HEK293 (cell line): Measurements from ENCODE around the gene PDGFC.
A peak's percentile ranks its signal among the peaks of the same experiment; 100 is the strongest.

Source experiments
- BCL6B ChIP-seq: fragments of 450-650 bp; formaldehyde crosslinking; IDR thresholded peaks from 2 replicates; pipeline ENCODE4 v1.5.1; 2017; ENCODE audit warnings: missing biosample characterization, missing genetic modification characterization
- GFI1B ChIP-seq: fragments of 450-650 bp; formaldehyde crosslinking; IDR thresholded peaks from 2 replicates; pipeline ENCODE4 v1.5.1; 2016; ENCODE audit warnings: missing biosample characterization, missing genetic modification characterization
- GLI4 ChIP-seq: fragments of 450-650 bp; formaldehyde crosslinking; IDR thresholded peaks from 2 replicates; pipeline ENCODE4 v1.5.1; 2016; ENCODE audit warnings: missing biosample characterization, missing genetic modification characterization
- KLF8 ChIP-seq: fragments of 450-650 bp; formaldehyde crosslinking; IDR thresholded peaks from 2 replicates; pipeline ENCODE4 v1.5.1; 2016; ENCODE audit warnings: missing biosample characterization, missing genetic modification characterization
- PRDM10 ChIP-seq: fragments of 450-650 bp; formaldehyde crosslinking; IDR thresholded peaks from 2 replicates; pipeline ENCODE4 v1.5.1; 2016; ENCODE audit warnings: missing biosample characterization, missing genetic modification characterization
- SCRT2 ChIP-seq: fragments of 450-650 bp; formaldehyde crosslinking; IDR thresholded peaks from 2 replicates; pipeline ENCODE4 v1.5.1; 2016; ENCODE audit warnings: missing biosample characterization, missing genetic modification characterization
- TRIM28 ChIP-seq: IDR thresholded peaks from 2 replicates; pipeline ENCODE4 v1.6.1; 2011; ENCODE audit warnings: low read length, control low read depth, borderline replicate concordance
- ZBTB49 ChIP-seq: fragments of 450-650 bp; formaldehyde crosslinking; IDR thresholded peaks from 2 replicates; pipeline ENCODE4 v1.5.1; 2016; ENCODE audit warnings: missing biosample characterization, missing genetic modification characterization, low read depth
- ZFP3 ChIP-seq: fragments of 450-650 bp; formaldehyde crosslinking; IDR thresholded peaks from 2 replicates; pipeline ENCODE4 v1.5.1; 2016; ENCODE audit warnings: low read depth, missing biosample characterization, missing genetic modification characterization
- ZNF148 ChIP-seq: fragments of 450-650 bp; formaldehyde crosslinking; IDR thresholded peaks from 2 replicates; pipeline ENCODE4 v1.5.0; 2017; ENCODE audit warnings: missing biosample characterization, missing genetic modification characterization, borderline replicate concordance
- ZNF175 ChIP-seq: fragments of 450-650 bp; formaldehyde crosslinking; IDR thresholded peaks from 2 replicates; pipeline ENCODE4 v1.5.1; 2016; ENCODE audit warnings: missing biosample characterization, missing genetic modification characterization
- ZNF2 ChIP-seq: fragments of 450-650 bp; formaldehyde crosslinking; IDR thresholded peaks from 2 replicates; pipeline ENCODE4 v1.5.1; 2016; ENCODE audit warnings: missing biosample characterization, missing genetic modification characterization
- ZNF211 ChIP-seq: fragments of 450-650 bp; formaldehyde crosslinking; IDR thresholded peaks from 2 replicates; pipeline ENCODE4 v1.5.1; 2016; ENCODE audit warnings: low read depth, missing biosample characterization, missing genetic modification characterization
- ZNF280C ChIP-seq: fragments of 450-650 bp; formaldehyde crosslinking; IDR thresholded peaks from 2 replicates; pipeline ENCODE4 v1.5.1; 2016; ENCODE audit warnings: missing biosample characterization, missing genetic modification characterization
- ZNF311 ChIP-seq: fragments of 450-650 bp; formaldehyde crosslinking; IDR thresholded peaks from 2 replicates; pipeline ENCODE4 v1.5.1; 2017; ENCODE audit warnings: missing biosample characterization, missing genetic modification characterization, borderline replicate concordance
- ZNF416 ChIP-seq: fragments of 450-650 bp; formaldehyde crosslinking; IDR thresholded peaks from 2 replicates; pipeline ENCODE4 v1.5.1; 2016; ENCODE audit warnings: missing biosample characterization, missing genetic modification characterization
- ZNF48 ChIP-seq: fragments of 450-650 bp; formaldehyde crosslinking; IDR thresholded peaks from 2 replicates; pipeline ENCODE4 v1.5.1; 2016; ENCODE audit warnings: missing biosample characterization, missing genetic modification characterization
- ZNF548 ChIP-seq: fragments of 450-650 bp; formaldehyde crosslinking; IDR thresholded peaks from 2 replicates; pipeline ENCODE4 v1.5.1; 2016; ENCODE audit warnings: missing biosample characterization, missing genetic modification characterization
- ZNF561 ChIP-seq: fragments of 450-650 bp; IDR thresholded peaks from 2 replicates; pipeline ENCODE4 v1.5.1; 2018; ENCODE audit warnings: missing biosample characterization, missing genetic modification characterization, borderline replicate concordance
- ZNF701 ChIP-seq: fragments of 450-650 bp; formaldehyde crosslinking; IDR thresholded peaks from 2 replicates; pipeline ENCODE4 v1.5.1; 2016; ENCODE audit warnings: missing biosample characterization, missing genetic modification characterization
- ZNF704 ChIP-seq: fragments of 450-650 bp; formaldehyde crosslinking; IDR thresholded peaks from 2 replicates; pipeline ENCODE4 v1.5.1; 2016; ENCODE audit warnings: missing biosample characterization, missing genetic modification characterization
- ZSCAN5A ChIP-seq: fragments of 450-650 bp; formaldehyde crosslinking; IDR thresholded peaks from 2 replicates; pipeline ENCODE4 v1.5.1; 2016; ENCODE audit warnings: missing biosample characterization, missing genetic modification characterization

PDGFC gene

GRCh38 chr4:156771171-156771837, 200.3 kb downstream of the PDGFC start (continued):
- TF ChIP-seq BCL6B (no peak), KLF8 (tag by site-specific recombination) (no peak), ZNF2 (tag by site-specific recombination) (no peak), ZNF548 (tag by site-specific recombination) (no peak), GLI4 (tag by site-specific recombination) (no peak), ZNF701 (tag by site-specific recombination) (no peak), ZNF704 (tag by site-specific recombination) (no peak), ZFP3 (tag by site-specific recombination) (no peak), ZNF416 (tag by site-specific recombination) (no peak), ZNF561 (no peak), GFI1B (tag by site-specific recombination) (peak; percentile 85), ZNF48 (tag by site-specific recombination) (no peak), ZSCAN5A (no peak), ZNF280C (tag by site-specific recombination) (no peak), ZBTB49 (tag by site-specific recombination) (no peak), ZNF175 (no peak), ZNF311 (tag by site-specific recombination) (no peak), ZNF148 (tag by site-specific recombination) (no peak), SCRT2 (tag by site-specific recombination) (0 out of 2 replicates have a peak, but pooled peaks have one; percentile 24), PRDM10 (tag by site-specific recombination) (no peak), TRIM28 (peak; percentile 71), ZNF211 (tag by site-specific recombination) (no peak)
